GM12874 (cell line): ENCODE measurements around the gene CPLX3.

Experiments used
- CTCF ChIP-seq: IDR thresholded peaks from 2 replicates; pipeline ENCODE4 v1.5.1; 2011; ENCODE audit warnings: low read depth, mild to moderate bottlenecking, control low read depth, low read length, moderate library complexity; ENCODE audit not compliant: insufficient read depth

The CPLX3 gene

GRCh38 chr15:74855857-74856256 lies 29.4 kb downstream of the CPLX3 start:
- TF ChIP-seq CTCF, result no peak

DNA sequence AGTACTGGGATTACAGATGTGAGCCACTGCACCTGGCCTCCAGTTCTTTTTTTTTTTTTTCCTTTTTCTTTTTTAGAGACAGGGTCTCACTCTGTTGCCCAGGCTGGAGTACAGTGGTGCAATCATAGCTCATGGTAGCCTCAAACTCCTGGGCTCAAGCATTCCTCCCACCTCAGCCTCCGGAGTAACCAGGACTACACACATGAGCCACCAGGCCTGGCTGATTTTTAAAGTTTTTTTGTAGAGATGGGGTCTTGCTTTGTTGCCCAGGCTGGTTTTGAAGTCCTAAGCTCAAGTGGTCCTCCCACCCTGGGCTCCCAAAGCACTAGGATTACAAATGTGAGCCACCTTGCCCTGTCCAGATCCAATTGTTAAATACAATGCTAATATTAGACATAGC lies 30.1 kb downstream of the CPLX3 start:
- TF ChIP-seq CTCF, result no peak

DNA sequence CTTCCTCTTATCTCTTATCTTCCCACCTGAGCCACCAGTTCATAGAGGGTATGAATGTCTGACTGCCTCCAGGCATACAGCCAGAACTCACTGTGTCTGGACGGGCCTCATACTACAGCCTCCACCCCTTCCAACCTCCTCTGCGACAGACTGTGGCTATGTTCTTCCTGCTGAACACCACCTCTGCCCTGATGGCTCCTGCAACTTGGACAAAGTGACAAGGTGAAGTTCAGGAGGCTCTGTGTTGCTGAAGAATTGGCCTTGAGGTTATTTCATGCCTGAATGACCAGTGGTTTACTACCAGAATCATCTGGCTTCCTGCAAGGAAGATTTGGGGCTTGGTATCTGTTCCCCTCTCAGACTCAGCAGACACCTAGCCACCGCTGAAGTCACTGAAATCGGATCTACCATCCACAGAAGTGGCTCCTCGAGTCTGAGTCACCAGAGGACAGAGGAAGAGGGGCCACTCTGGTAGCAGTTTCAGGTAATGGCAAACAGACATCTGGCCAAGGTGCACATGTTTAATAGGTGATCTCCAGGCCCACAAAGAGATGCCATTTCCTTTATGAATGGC lies 30.7 kb downstream of the CPLX3 start:
- no peak for TF ChIP-seq CTCF

- no peak for TF ChIP-seq CTCF
Measured at GRCh38 chr15:74857671-74858368, 31.4 kb downstream of the CPLX3 start.

- no peak for TF ChIP-seq CTCF
Measured at GRCh38 chr15:74858369-74858740, 31.9 kb downstream of the CPLX3 start.

DNA sequence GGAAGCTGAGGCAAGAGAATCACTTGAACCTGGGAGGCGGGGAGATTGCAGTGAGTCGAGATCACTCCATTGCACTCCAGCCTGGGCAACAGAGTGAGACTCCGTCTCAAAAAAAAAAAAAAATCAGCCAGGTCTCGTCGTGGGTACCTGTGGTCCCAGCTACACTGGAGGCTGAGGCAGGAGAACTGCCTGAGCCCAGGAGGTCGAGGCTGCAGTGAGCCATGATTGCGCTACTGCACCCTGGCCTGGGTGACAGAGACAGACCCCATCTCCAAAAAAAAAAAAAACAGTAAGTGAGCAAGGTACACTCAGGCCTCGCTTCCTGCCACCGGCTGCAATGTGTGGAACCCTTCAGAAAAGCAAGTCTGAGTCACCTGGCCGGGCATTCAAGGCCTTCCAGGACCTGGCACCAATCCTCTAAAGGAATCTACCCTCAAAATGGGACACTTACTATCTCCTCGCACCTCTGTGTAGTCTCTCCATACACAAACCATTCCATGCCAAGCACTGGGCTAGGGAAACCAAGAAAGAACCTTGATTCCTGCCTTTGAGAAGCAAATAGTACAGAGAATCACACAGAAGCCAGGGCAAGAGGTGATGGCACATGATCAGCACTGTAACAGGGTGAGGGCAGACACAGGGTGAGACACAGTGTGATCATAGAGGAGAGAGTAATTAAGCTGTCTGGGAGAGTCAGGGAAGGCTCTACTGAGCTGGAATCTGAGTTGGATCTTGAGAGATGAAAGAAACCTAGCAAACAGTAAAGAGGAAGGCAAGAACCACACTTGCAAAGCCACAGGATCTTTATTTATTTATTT lies 37.0 kb downstream of the CPLX3 start:
- TF ChIP-seq CTCF, result no peak

DNA sequence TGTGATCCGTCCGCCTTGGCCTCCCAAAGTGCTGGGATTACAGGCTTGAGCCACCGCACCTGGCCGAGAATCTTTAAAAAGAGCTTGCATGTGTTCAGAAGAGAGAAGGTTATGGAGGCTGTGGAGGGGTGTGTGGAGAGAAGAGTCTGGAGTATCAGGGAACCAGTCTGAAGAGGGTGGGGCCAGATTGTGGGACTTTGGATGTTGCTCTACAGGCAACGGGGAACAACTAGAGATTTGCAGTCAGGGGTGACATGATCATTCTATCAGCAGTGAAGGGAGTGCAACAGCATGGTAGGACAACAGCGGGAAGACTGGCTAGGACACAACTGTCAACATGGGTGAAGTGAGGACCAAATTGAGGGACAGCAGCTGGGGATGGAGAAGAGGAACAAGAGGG lies 37.9 kb downstream of the CPLX3 start:
- no peak for TF ChIP-seq CTCF
